Activated CD4-positive, alpha-beta memory T cell treated with anti-CD3 and anti-CD28 coated beads, Interleukin-2, amount 10 ng/mL, durations not matched to agents 7 days and 5 days (primary cell): ENCODE data around the gene ZACN. TPM values are rescaled to one million over a fixed set of nuclear protein-coding genes. Genes with fewer than 3 reads are reported as not detected.
A peak's percentile ranks its signal among the peaks of the same experiment; 100 is the strongest.

ENCODE experiments used
- CTCF ChIA-PET: fragments of 350-600 bp; sonication (Branson Sonifier 250); formaldehyde crosslinking; loops from one replicate; lab custom pipeline; 2021; ENCODE audit warnings: antibody characterized with exemption, inconsistent platforms; lab: Charles Lee
- POLR2A ChIA-PET: fragments of 350-600 bp; sonication (Branson Sonifier 250); formaldehyde crosslinking; loops from one replicate; lab custom pipeline; 2021; ENCODE audit warnings: antibody characterized with exemption; lab: Charles Lee
- DNase-seq: peaks from one replicate; pipeline ENCODE4 v3.0.0-alpha.2; 2020
- H3K27ac Mint-ChIP-seq: one replicate; pipeline ENCODE4 v1.8.0; 2021; ENCODE audit warnings: mild to moderate bottlenecking, mixed read lengths
- H3K27me3 Mint-ChIP-seq: one replicate; pipeline ENCODE4 v1.8.0; 2021; ENCODE audit warnings: mixed read lengths
- H3K36me3 Mint-ChIP-seq: one replicate; pipeline ENCODE4 v1.8.0; 2021; ENCODE audit warnings: low read depth, mixed read lengths
- H3K4me1 Mint-ChIP-seq: one replicate; pipeline ENCODE4 v1.8.0; 2021; ENCODE audit warnings: mixed read lengths
- H3K4me3 Mint-ChIP-seq: one replicate; pipeline ENCODE4 v1.8.0; 2021; ENCODE audit warnings: mild to moderate bottlenecking, mixed read lengths
- H3K9me3 Mint-ChIP-seq: one replicate; pipeline ENCODE4 v1.8.0; 2021; ENCODE audit warnings: mixed read lengths
- total RNA-seq, 2 experiments: library from RNA; stranded (reverse); gene quantifications; one replicate each; pipeline ENCODE4 v1.2.3, GENCODE V29; 2021

The ZACN gene
- total RNA-seq, 2 experiments from 2014 or later: 0.48 TPM

DNA sequence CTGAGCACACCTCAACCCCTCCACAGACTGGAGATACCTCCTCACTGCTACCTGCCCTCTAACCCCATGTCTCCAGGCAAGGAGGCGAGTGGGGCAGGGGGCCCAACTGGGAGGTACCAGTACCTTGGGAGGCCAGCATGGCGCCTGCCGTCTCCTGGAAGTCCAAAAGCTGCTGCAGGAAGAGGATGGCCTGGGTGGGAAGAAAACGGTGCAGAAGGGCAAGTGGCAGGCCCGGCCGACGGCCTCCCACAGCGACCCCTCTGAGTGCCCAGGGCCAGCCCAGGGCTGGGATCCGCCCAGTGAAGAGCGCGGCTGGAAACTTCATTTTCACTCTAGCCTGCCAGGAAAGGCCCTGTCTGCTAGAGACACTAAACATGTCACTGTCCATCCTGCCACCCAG lies 8.5 kb downstream of the ZACN start:
- POLR2A ChIA-PET: no interaction called here
- H3K27me3 Mint-ChIP-seq: no peaks in the 10 kb centered on the region
- peaks cover 50% of the 10 kb centered on the region for H3K36me3 Mint-ChIP-seq
- H3K4me3 Mint-ChIP-seq: no peak overlapping the region
- no peak overlapping the region for H3K27ac Mint-ChIP-seq
- no peak for DNase-seq
- no peaks in the 10 kb centered on the region for H3K9me3 Mint-ChIP-seq
- H3K4me1 Mint-ChIP-seq: peaks cover 6% of the 10 kb centered on the region
- CTCF ChIA-PET: no interaction called here

DNA sequence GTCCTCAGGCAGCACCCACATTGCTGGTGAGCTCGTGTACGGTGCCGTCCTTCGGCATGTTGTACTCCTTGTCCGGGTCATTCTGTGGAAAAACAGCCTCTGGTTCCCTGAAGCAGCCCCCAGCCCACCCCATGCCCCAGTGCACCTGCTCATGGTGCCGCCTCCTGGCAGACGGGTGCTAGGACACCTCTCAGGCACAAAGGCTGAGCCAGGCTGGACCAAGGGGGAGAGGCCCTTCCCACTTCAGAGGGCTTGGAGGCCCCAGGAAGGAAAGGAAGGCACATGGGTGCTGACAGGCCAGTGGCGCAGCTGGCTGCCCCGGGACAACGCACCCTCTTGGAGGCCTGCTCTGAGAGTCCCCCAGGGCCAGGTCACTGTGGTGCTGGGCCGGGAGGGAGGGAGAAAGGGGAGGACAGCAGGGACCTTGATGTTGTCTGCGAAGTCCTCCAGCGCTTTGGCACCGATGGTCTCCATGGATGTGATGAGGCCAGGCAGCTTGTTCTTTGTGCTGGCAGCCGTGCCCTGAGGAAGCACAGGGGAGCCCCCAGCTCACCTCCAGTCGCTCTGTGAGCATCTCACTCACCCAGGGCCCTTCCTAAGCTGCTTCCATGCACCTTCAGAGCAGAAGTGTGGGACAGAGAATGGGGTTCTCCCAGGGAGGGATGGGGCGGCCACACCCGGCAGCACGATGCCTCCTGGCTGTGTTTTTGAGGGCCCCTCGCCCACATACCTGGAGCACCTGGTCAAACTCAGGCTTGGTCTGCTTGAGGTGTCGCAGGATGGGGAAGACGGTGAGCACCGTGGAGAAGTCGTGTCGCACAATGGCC lies 9.3 kb downstream of the ZACN start:
- H3K27me3 Mint-ChIP-seq: no peaks in the 10 kb centered on the region
- no peak for DNase-seq
- CTCF ChIA-PET: no interaction called here
- POLR2A ChIA-PET: interaction anchor here (0.6 kb wide), 1 partner anchor 88 kb away, joined by 3 read pairs; the partner anchor contains the start of gene CDK3
- H3K36me3 Mint-ChIP-seq: peaks cover 55% of the 10 kb centered on the region
- peaks cover 6% of the 10 kb centered on the region for H3K4me1 Mint-ChIP-seq
- no peak overlapping the region for H3K4me3 Mint-ChIP-seq
- no peak overlapping the region for H3K27ac Mint-ChIP-seq
- H3K9me3 Mint-ChIP-seq: no peaks in the 10 kb centered on the region

DNA sequence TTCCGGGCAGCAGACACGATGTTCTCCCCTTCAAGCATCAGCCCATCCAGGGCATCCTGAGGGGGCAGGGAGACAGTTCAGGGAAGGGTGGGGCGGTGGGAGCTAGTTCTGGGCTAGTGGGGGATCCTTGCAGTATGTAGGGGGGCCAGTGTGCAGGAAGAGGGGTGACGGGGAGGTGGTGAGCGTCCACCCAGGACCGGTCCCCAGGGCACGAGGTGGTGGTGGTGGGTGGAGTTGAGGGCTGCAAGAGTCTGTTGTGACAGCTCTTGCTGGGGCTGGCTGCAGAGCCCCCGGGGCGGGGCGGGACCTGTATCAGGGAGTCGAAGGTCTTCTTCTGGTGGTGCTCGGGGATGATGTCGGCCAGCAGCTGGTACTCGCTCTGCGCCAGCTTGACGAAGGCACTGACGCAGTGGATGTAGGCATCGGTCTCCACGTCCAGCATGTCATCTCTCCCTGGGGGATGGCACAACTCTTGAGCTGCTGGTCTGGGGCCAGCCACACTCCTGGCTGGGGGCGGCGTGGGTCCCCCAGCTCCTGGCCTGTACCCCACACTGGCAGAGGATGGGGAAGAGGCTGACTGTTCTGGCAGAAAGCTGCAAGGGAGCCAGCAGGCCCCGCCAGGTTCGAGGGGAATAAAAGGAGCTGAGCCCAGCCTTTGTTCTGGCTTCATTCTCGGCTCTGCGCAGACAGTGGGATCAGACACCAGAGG lies 10.0 kb downstream of the ZACN start:
- Mint-ChIP-seq H3K27me3 (no peaks in the 10 kb centered on the region), H3K27ac (no peak overlapping the region), H3K36me3 (peaks cover 57% of the 10 kb centered on the region), H3K4me1 (peaks cover 6% of the 10 kb centered on the region), H3K9me3 (no peaks in the 10 kb centered on the region), H3K4me3 (no peak overlapping the region)
- DNase-seq: no peak
- ChIA-PET POLR2A (interaction anchor here (0.6 to 2.6 kb wide), 2 partner anchors 14 to 88 kb away, joined by 3 to 7 read pairs; partner anchors contain the start of genes CDK3 and EXOC7), CTCF (no interaction called here)

DNA sequence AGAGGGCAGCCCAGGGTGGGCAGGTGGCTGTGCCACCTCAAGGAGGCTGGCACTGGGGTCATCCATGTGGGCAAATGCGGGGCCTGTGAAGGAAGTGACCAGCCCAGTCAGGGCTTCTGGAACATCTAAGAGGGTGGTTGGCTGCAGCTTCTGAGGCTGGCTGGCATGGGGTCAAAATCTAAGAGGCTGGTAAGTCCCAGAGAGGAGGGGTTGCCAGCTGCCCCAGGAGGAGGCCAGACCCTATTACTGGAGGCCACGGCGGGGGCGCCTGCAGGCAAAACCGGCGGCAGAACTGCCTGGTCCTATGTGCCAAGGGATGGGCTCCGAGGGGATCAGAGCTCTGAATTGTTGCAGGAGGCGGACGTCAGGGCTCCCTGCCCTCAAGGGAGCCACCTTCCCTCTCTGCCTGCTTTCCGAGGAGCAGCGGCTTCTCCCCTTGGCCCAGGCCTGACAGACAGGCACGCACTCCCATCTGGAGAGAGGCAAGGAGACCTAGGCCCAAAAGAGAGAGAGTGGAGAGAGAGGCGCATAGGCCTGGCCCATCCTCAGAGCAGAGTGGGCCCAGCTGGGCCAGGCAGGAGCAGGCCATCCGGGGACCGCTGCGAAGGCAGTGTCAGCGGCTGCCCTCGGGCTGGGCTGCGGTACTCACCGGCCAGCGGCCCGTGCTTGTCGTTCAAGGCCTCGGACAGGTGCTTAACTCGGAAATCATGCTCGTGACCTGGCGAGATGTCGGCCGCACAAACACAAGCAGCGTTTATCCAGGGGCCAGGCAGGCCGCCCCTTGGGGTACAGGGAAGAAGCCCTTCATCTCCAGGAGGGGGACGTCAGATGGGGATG lies 10.9 kb downstream of the ZACN start:
- CTCF ChIA-PET: no interaction called here
- POLR2A ChIA-PET: interaction anchor here (1.1 to 2.6 kb wide), 2 partner anchors 13 to 264 kb away, joined by 3 to 7 read pairs; partner anchors contain the start of genes EXOC7 and PRPSAP1
- Mint-ChIP-seq H3K27me3 (no peaks in the 10 kb centered on the region), H3K36me3 (peaks cover 50% of the 10 kb centered on the region), H3K4me1 (peaks cover 6% of the 10 kb centered on the region), H3K27ac (no peak overlapping the region), H3K4me3 (no peak overlapping the region), H3K9me3 (no peaks in the 10 kb centered on the region)
- no peak for DNase-seq

- POLR2A ChIA-PET: interaction anchor here (1.1 to 2.6 kb wide), 2 partner anchors 13 to 263 kb away, joined by 3 to 7 read pairs; partner anchors contain the start of genes EXOC7 and PRPSAP1
- CTCF ChIA-PET: no interaction called here
- Mint-ChIP-seq H3K36me3 (peaks cover 46% of the 10 kb centered on the region), H3K4me3 (no peak overlapping the region), H3K9me3 (no peaks in the 10 kb centered on the region), H3K27ac (no peak overlapping the region), H3K27me3 (no peaks in the 10 kb centered on the region), H3K4me1 (peaks cover 6% of the 10 kb centered on the region)
- no peak for DNase-seq
These were observed 11.6 kb downstream of the ZACN start for GRCh38 chr17:76090517-76091129.

DNA sequence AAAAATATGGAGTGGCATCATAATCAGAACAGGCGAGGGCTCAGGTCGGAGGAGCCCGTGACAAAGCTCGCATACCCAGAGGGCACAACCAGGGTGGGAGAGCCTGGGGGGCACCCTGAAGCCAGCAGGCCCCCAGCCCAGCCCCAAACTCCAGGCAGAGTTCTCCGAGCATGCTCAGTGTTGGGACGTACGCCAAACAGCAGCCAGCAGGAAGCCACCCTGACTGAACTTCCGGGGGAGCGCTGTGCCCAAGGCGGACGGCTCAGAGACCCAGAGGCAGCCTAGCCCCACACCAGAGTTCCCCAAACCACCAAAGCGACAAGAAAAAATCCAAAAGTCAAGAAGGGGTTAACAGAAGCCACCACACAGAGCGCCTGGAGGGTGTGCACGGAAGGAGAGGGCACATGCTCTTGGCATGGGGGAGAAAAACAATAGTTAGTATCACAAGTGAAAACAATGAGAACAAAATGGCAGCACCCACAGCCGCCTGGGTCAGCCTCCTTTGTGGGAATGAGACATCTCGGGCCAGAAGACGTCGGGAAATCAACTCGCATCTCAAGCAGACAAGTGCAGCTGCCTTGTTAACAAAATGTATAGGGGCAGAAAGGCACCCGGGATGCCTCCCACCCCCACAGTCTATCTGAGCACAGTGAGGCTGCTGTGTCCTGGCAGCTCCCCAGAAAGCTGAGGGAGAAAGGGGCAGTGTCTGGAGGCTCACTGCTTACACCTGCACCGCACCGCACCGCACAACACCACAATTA lies 12.7 kb downstream of the ZACN start:
- ChIA-PET POLR2A (interaction anchor here (0.6 to 2.6 kb wide), 3 partner anchors 12 to 569 kb away, joined by 3 to 7 read pairs (median 3); partner anchors contain the start of genes ACOX1, EXOC7 and TEN1), CTCF (interaction anchor here (0.6 to 0.7 kb wide), 2 partner anchors 227 to 442 kb away, joined by 4 to 5 read pairs; no protein-coding TSS in a partner anchor)
- H3K4me3 Mint-ChIP-seq: no peak overlapping the region
- no peak for DNase-seq
- H3K27ac Mint-ChIP-seq: peak overlapping the region; percentile 76
- peaks cover 44% of the 10 kb centered on the region for H3K36me3 Mint-ChIP-seq
- peaks cover 6% of the 10 kb centered on the region for H3K4me1 Mint-ChIP-seq
- H3K27me3 Mint-ChIP-seq: no peaks in the 10 kb centered on the region
- H3K9me3 Mint-ChIP-seq: no peaks in the 10 kb centered on the region

DNA sequence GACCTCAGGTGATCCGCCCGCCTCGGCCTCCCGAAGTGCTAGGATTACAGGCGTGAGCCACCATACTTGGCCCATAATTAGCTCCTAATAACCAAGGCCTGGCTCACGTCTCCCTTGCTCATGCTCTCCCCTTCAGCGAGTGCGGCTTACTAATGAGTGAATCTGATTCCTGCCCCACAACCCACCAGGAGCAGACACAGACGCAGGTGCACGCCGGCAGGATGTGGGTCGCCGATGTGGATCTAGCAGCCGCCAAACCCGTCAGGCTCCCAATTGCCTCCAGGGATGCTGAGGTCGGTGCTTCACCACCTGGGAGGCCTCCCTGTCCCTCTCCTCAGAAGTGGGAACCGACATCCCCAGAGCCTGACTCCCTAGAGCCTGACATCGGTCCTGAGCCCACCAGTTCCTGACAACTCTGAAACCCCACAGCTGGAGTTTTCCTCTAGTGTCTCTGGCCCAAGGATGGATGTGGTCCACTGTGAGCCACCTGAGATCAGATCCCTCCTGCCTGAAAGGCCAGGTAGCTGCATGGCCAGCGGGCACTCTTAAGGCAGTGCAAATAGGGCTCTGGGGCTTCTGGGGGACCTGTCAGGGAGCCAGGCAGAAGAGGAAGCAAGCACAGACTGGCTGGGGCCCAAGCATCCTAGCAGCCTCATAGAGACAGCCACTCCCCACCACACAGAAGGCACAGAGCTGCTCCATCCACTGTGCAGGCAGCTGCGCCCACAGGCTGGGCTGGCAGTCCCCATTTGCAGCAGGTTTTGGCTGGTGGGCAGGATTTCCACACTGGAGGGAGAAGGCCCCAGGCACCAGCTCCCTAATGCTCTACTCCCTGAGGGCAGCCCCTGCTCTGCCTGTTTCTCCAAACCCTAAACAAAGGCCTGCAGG lies 13.8 kb downstream of the ZACN start:
- Mint-ChIP-seq H3K27ac (no peak overlapping the region), H3K27me3 (no peaks in the 10 kb centered on the region), H3K4me3 (no peak overlapping the region), H3K4me1 (peaks cover 6% of the 10 kb centered on the region), H3K36me3 (peaks cover 51% of the 10 kb centered on the region), H3K9me3 (no peaks in the 10 kb centered on the region)
- CTCF ChIA-PET: interaction anchor here (0.6 to 0.7 kb wide), 2 partner anchors 226 to 443 kb away, joined by 4 to 5 read pairs; no protein-coding TSS in a partner anchor
- POLR2A ChIA-PET: interaction anchor here (0.6 to 1.7 kb wide), 5 partner anchors 10 to 568 kb away, joined by 3 to 7 read pairs (median 3); partner anchors contain the start of genes ACOX1, EXOC7 and TEN1
- DNase-seq: no peak

DNA sequence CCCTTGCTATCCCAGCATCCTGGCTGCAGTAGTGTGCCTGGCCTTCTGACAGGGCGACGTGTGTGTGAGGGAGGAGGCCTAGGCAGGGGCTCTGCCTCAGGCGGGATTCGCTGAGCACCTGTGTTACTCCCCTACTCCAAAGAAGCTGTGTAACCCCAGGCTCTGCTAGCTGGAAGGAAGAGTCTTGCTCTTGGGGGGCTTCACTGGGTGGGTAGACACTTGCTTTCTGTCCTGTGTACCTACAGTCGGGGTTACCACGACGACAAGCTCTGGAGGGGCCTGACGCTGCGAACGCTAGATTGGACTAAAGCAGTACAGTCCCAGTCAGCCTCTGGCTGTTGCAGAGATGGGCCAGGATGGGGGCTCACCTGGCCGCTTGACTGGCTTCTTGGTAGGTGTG lies 15.1 kb downstream of the ZACN start:
- peaks cover 6% of the 10 kb centered on the region for H3K4me1 Mint-ChIP-seq
- ChIA-PET POLR2A (interaction anchor here (1.3 to 1.7 kb wide), 2 partner anchors 9 to 11 kb away, joined by 4 to 7 read pairs; partner anchors contain the start of gene EXOC7), CTCF (interaction anchor here (1.4 kb wide), 1 partner anchor 10 kb away, joined by 3 read pairs; the partner anchor contains the start of gene EXOC7)
- no peaks in the 10 kb centered on the region for H3K27me3 Mint-ChIP-seq
- no peak overlapping the region for H3K27ac Mint-ChIP-seq
- H3K9me3 Mint-ChIP-seq: no peaks in the 10 kb centered on the region
- peaks cover 51% of the 10 kb centered on the region for H3K36me3 Mint-ChIP-seq
- H3K4me3 Mint-ChIP-seq: no peak overlapping the region
- no peak for DNase-seq

- Mint-ChIP-seq H3K4me1 (peaks cover 9% of the 10 kb centered on the region), H3K9me3 (no peaks in the 10 kb centered on the region), H3K4me3 (no peak overlapping the region), H3K27me3 (no peaks in the 10 kb centered on the region), H3K36me3 (peaks cover 50% of the 10 kb centered on the region), H3K27ac (no peak overlapping the region)
- ChIA-PET POLR2A (interaction anchor here (0.9 to 1.0 kb wide), 2 partner anchors 8 to 95 kb away, joined by 3 to 6 read pairs; partner anchors contain the start of gene EXOC7), CTCF (interaction anchor here (0.6 to 1.3 kb wide), 4 partner anchors 13 to 113 kb away, joined by 3 to 4 read pairs (median 4); no protein-coding TSS in a partner anchor)
- no peak for DNase-seq
These were observed 17.0 kb downstream of the ZACN start for GRCh38 chr17:76095943-76096342.

DNA sequence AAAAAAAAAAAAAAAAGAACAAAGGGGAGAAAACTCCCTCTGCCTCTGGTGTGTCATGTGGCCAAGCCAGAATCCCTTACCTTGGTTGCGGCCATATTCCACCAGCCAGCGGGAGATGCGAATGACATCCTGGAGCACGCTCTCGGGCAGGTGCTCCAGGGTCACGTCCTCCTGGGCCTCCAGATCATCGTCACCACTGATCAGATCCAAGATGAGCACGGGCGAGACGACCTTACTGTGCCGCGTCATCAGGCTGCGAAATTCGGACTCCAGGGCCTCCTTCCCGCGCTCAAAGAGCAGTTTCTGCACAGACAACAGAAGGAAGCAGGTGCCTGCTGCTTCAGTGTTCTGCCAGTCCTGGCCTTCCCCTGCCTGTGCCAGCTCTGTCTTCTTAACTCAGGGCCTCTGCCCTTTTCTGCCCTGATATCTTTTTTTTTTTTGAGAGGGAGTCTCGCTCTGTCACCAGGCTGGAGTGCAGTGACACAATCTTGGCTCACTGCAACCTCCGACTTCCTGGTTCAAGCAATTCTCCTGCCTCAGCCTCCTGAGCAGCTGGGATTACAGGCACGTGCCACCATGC lies 18.8 kb downstream of the ZACN start:
- Mint-ChIP-seq H3K27ac (no peak overlapping the region), H3K27me3 (no peaks in the 10 kb centered on the region), H3K4me3 (no peak overlapping the region), H3K36me3 (peaks cover 52% of the 10 kb centered on the region), H3K4me1 (peaks cover 19% of the 10 kb centered on the region), H3K9me3 (no peaks in the 10 kb centered on the region)
- CTCF ChIA-PET: no interaction called here
- POLR2A ChIA-PET: no interaction called here
- DNase-seq: no peak
